ENCODE measurements around the gene CTCFL.
"Not testable (repeated sequence)": the region's sequence is repeated elsewhere in the genome, so short reads cannot be mapped to it uniquely, and the experiment has no call there.

CTCFL gene

DNA sequence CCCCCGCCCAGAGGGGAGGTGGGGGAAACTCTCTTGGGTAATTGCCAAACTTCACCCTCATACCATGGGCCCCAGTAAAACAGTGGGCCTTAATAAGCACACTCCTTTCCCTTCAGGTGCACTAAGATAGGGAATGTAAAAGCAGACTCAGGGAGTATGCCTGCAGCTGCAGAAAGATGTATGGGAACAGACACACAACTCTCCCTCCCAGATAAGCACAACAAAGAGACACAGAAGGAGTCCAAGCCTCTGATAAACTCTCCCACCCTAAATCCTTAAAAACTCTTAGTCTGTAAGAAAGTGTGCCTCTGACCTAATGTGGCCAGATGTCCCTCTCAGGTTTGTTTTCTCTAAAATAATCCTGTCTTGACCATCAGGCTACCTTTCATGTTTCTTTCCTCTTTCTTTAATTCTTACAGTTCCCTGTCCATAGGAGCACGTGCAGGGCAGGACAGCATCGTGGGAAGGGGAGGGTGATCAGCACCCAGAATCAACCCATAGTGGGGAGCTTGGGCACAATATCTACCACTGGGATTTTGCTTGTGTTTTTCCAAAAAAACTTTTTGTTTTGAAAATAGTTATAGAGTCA is 11.3 kb upstream of the CTCFL start:
- DNase-seq (ENCODE audit: low spot score): no peak

GRCh38 chr20:57535297-57535696 is 10.4 kb upstream of the CTCFL start:
- no peak for DNase-seq (ENCODE audit: low spot score)

GRCh38 chr20:57532104-57532503 is 7.2 kb upstream of the CTCFL start:
- DNase-seq (ENCODE audit: low spot score): no peak

DNA sequence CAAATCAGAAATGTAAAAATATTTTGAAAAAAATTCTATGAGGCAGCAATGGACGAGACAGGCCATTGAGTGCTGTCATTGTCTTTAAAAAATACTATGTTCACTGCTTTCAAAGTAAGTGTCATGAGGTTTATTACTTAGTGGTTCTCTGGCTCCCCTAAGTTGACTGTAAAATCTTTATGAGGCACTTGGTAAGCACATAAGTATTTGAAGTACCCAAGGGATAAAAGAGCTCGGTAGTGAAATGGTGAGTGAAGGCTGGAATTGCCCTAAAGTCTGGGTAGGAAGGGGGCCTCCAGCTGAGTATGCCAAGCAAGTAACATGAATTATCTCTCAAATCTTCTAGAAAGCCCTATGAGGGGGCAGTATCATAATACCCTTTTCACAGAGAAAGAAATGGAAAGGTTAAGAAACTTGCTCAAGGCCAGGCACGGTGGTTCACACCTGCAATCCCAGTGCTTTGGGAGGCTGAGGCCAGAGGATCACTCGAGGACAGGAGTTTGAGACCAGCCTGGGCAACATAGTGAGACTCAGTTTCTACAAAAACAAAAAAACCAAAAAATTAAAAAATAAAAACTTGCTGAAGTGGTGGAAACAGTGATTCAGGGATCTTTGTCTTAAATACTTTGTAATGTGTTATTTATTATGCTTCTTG is 5.5 kb upstream of the CTCFL start:
- DNase-seq (ENCODE audit: low spot score): no peak

- no peak for DNase-seq (ENCODE audit: low spot score)
Observed at GRCh38 chr20:57529810-57530209, 4.9 kb upstream of the CTCFL start.

GRCh38 chr20:57529160-57529585 is 4.2 kb upstream of the CTCFL start:
- DNase-seq (ENCODE audit: low spot score): no peak

GRCh38 chr20:57528148-57528547 is 3.2 kb upstream of the CTCFL start:
- no peak for DNase-seq (ENCODE audit: low spot score)

DNA sequence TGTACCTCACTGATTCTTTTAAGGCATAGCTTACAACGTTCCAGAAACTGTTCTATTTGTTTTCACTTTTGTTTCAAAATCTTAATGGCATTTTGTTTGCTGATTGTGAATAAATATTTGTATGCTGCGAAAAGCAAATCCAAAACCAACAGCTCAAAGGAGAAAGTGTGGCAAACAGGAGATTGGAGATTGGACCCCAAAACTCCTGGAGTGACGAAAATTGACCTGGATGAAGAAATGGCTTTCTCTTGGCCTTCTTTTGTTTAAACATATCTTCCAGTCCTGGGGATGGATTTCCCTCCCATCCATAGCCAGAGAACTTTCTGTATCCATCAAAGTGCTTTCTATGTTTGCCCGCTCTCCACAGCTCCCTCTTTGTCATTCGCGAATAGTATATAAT is 2.8 kb upstream of the CTCFL start:
- DNase-seq (ENCODE audit: low spot score): no peak

- no peak for DNase-seq (ENCODE audit: low spot score)
Observed at GRCh38 chr20:57526885-57527460, 2.0 kb upstream of the CTCFL start.

DNA sequence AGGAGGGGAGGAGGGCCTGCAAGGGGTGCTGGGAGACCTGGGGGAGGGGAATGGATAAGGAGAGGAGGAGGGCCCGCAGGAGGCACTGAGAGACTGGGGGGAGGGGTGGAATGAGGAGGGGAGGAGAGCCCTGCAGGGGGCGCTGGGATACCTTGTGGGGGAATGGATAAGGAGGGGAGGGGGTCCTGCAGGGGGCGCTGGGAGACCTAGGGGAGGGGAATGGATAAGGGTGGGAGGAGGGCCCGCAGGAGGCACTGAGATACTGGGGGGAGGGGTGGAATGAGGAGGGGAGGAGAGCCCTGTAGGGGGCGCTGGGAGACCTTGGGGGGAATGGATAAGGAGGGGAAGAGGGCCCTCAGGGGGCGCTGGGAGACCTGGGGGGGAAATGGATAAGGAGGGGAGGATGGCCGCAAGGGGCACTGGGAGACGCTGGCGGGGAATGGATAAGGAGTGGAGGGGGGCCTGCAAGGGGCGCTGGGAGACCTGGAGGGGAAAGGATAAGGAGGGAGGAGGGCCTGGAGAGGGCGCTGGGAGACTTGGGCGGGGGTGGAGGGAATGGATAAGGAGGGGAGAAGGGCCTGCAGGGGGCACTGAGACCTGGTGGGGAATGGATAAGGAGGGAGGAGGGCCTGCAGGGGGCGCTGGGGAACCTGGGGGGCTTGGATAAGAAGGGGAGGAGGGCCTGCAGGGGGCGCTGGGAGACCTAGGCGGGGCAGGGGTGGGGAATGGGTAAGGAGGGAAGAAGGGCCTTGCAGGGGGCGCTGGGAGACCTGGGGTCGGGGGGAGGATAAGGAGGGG is 1.3 kb upstream of the CTCFL start:
- DNase-seq (ENCODE audit: low spot score): no peak

DNA sequence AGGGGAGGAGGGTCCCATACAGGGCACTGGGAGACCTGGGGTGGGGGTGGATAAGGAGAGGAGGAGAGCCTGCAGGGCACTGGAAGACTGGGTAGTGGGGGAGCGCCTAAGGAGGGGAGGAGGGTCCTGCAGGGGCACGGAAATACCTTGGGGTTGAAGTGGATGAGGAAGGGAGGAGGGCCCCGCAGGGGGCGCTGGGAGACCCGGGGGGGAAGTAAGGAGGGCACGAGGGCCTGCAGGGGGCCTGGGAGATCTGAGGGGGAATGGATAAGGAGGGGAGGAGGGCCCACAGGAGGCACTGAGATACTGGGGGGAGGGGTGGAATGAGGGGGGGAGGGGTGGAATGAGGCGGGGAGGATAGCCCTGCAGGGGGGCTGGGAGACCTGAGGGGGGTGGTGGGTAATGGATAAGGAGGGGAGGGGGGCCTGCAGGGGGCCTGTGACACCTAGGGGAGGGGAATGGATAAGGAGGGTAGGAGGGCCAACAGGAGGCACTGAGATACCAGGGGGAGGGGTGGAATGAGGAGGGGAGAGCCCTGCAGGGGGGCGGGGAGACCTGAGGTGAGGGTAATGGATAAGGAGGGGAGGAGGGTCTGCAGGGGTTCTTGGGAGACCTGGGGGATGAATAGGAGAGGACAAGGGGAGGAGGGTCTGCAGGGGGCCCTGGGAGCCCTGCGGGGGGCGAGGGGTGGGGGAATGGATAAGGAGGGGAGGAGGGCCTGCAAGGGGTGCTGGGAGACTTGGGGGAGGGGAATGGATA is 567 bp upstream of the CTCFL start:
- DNase-seq (ENCODE audit: low spot score): no peak

DNA sequence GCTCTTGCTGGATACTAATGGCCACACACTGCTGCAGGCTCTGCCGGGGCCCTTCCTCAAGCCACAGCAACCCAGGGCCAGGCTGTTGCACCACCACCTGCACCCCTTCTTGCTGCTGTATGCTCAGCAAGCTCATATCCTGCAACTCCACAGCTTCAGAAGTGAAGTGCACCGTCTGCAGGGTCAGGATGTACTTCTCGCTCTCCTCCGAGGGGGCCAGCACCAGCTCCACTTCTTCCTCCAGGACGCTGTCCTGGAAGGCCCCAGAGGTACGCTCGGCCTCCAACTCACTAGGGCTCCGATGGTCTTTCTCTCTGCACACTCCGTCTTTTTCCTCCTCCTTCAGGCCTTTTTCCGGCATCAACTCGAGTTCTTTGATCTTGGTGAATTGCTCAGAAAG is 1.2 kb downstream of the CTCFL start:
- no peak for DNase-seq (ENCODE audit: low spot score)

DNA sequence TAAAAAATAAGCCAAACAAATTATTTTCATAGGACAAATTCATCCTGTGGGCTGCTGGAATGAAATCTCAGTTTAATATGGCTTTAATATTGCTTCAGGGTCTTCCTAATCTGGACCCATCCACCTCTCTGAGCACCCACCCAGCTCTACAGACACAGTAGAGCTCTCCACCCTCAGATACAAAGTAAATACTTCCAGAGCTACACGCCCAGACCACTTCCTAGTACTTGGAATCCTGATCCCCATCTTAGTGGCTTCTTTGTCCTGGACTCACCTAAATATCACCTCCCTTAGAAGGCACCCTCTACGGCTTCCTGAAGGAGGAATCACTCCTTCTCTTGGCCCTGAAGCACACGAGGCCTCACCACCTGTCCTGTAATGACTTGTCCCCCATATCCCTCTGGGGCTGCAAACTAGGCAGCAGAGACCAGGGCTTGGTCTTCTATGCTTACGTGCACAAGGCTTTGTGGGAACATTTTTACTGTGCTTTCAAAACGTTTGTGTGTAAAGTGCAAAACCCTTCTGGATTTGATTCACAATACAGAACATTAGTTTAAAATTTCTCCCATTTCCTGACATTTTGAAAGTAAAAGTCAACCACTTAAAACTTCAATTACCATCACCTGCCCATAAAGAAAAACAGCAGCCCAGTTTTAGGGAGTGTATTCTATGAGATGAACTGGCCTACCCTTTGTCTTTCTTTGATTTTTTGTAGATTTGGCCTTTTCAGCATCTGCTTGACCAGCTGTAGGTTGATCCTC is 2.4 kb downstream of the CTCFL start:
- no peak for DNase-seq (ENCODE audit: low spot score)

- no peak for DNase-seq (ENCODE audit: low spot score)
Observed at GRCh38 chr20:57517904-57518303, 7.0 kb downstream of the CTCFL start.

DNA sequence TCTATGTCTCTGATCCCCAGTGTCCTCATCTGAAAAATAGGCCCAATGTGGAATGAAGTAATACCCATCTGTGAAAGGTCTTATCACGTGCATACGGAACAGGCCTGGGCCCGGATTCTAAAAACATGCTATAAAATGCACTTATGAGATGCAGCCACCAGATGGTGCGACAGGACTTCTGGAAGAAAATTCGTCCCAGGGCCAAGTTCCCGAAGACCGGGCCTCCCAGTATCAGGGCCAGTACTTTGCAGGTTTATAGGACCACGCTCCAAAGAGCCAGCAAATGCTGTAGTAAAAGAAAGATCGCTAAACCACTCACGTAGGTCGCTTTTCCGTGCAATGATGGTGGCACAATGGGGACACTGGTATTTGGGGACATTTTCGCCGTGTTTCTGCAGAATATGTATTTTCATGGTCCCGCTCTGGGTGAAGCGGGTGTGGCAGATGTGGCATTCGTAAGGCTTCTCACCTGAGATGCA is 10.6 kb downstream of the CTCFL start:
- DNase-seq (ENCODE audit: low spot score): peak; percentile 64

DNA sequence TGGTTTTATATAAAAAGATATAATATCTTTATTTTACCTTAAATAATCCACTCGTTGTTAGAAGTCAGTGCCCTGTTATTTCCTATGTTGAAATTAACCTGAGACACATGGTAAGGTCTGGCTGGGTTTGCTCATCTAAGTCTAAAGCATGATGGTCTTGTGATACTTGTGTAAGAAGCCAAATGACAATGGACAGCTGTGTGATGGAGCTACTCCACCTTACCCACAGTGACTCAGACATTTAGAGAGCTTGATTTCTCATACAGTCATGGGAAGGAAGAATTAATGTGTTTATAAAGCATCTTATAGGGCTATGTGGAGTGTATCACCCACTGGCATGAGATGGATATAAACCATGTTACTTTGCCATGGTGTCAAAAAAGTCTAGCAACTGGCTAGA is 11.7 kb downstream of the CTCFL start:
- DNase-seq (ENCODE audit: low spot score): no peak

DNA sequence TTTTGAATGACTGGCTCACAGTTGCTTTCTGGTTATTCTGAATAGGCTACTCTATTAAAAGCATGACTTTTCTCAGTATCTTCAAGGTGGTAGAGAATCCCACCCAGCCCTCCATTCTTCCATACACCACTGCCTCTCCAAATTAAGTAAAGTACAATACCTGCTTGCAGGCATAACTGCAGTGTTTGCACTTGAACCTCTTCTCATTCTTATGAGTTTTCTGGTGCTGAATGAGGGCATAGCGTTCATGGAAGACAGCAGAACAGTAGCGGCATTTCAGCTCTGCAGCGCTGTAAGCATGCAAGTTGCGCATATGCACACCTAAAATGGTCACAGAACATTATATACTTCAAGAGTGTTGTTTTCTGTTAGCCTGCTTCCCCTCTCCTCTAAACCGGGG is 12.5 kb downstream of the CTCFL start:
- DNase-seq (ENCODE audit: low spot score): no peak

DNA sequence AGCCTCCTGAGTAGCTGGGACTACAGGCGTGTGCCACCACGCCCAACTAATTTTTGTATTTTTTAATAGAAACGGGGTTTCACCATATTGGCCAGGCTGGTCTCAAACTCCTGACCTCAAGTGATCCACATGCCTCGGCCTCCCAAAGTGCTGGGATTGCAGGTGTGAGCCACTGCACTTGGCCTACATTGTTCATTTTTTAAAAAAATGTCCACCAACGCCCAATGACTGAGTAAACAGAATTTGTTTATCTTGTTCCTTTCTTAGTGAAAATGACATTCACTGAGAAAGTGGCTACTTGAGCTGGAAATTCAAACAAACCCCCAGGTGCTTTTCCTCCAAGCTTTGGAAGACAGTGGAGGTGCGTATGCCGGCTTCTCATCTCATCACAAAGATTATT is 13.2 kb downstream of the CTCFL start:
- not testable (repeated sequence) for DNase-seq (ENCODE audit: low spot score)

DNA sequence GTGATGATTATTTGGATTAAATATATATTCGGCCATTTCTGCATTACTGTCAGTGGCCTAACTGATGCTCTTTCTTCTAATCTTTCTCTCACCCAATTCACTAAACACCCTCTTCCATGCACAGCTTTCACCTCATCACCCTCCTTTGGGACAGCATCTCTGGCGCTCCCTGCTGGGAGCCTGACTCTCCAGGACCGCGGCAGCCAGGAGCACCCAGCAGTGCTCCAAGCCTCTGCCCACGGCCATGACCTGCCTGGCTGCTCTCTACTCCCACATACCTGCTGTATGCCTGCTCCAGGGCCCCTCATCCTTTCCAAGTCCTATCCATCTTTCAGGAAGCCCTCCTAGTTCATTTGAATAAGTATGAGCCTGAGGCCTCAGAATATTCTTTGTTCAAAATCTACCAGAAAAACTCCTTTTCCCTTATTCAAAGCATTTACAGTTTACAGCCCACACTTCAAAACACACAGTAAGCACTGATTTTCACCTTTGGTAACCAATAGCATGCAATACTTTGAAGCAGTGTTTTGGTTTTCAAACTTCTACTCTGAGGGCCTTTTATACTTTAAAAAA is 15.2 kb downstream of the CTCFL start:
- DNase-seq (ENCODE audit: low spot score): peak; percentile 29

DNA sequence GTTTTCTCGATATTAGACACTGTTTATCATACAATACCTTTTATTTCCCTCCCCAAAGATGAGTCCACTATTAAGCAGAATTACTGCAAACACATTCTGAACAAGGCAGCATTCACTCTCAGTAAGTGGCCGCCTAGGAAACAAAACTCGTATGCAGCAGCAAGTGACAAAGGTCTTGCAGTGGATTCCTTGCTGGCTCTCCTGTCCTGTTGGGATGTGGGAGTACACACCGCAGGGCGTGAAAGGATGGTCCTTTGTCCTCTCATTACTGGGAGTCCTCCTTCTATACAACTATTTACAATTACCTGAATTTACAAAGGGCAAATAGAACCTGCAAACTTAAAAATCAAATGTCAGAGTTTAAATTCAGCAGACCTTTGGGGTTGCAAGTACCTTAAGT is 16.1 kb downstream of the CTCFL start:
- no peak for DNase-seq (ENCODE audit: low spot score)

DNA sequence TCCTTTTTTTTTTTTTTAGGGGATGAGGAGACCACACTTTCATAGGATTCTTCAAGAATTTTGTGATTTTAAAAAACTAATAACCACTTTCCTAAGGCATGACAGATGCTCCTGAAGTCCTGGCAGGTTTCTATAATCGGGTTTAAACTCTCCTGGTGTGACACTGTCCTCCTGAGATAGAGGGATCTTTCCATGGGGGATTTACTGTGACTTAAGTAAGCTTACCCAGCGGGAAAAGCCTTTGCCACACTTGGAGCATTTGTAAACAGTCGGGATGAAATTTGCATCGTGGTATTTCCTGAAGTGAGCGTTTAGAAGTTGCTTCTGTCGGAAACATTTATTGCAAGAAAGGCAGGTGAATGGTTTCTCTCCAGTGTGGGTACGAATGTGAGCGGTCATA is 16.6 kb downstream of the CTCFL start:
- no peak for DNase-seq (ENCODE audit: low spot score)
